CD4-positive, alpha-beta T cell (primary cell): Measurements from ENCODE around the gene MAU2. TPM values are rescaled to one million over a fixed set of nuclear protein-coding genes. Genes with fewer than 3 reads are reported as not detected.

Source experiments
- ATAC-seq: fragments of 200-7000 bp; cut with Tn5 transposase; one replicate; pipeline ENCODE4 v1.10.0; 2022; ENCODE audit warnings: mild to moderate bottlenecking; ENCODE audit not compliant: poor library complexity
- CTCF ChIA-PET: fragments of 350-600 bp; sonication (Branson Sonifier 250); formaldehyde crosslinking; loops from one replicate; lab custom pipeline; 2021; ENCODE audit warnings: antibody characterized with exemption, inconsistent platforms; lab: Charles Lee
- POLR2A ChIA-PET: fragments of 350-600 bp; sonication (Branson Sonifier 250); formaldehyde crosslinking; loops from one replicate; lab custom pipeline; 2021; ENCODE audit warnings: antibody characterized with exemption, inconsistent platforms; lab: Charles Lee
- DNase-seq, 14 experiments: peaks; one replicate each; pipeline ENCODE4 v3.0.0-alpha.2; 2013 to 2020; ENCODE audit warnings: mixed read lengths in 2 of 14
- H3K27ac ChIP-seq, 2 donors: one replicate each; pipeline versions ENCODE4 v1.5.1 to v1.7.0; 2013; ENCODE audit warnings: low read length in 2 of 2, low read depth in 1 of 2, mild to moderate bottlenecking in 1 of 2
- H3K27me3 ChIP-seq, 2 experiments: 1 replicate in 1 of 2; 2 replicates in 1 of 2; pipeline versions ENCODE4 v1.6.1 to v1.7.0; 2013; ENCODE audit warnings: low read length in 2 of 2, control low read depth in 1 of 2, mild to moderate bottlenecking in 1 of 2, moderate library complexity in 1 of 2; ENCODE audit not compliant: insufficient read depth in 2 of 2, control insufficient read depth in 1 of 2
- H3K36me3 ChIP-seq: one replicate; pipeline ENCODE4 v1.6.1; 2013; ENCODE audit warnings: low read length, control low read depth; ENCODE audit not compliant: insufficient read depth
- H3K4me1 ChIP-seq: one replicate; pipeline ENCODE4 v1.6.1; 2013; ENCODE audit warnings: low read length, control low read depth; ENCODE audit not compliant: insufficient read depth
- H3K4me3 ChIP-seq: one replicate; pipeline ENCODE4 v1.5.1; 2013; ENCODE audit warnings: mild to moderate bottlenecking, low read length, moderate library complexity
- H3K9me3 ChIP-seq, 2 experiments: 1 replicate in 1 of 2; 2 replicates in 1 of 2; pipeline versions ENCODE4 v1.6.1 to v1.7.0; 2013; ENCODE audit warnings: low read length in 2 of 2, mild to moderate bottlenecking in 2 of 2, control low read depth in 1 of 2, moderate library complexity in 1 of 2; ENCODE audit not compliant: control insufficient read depth in 1 of 2, insufficient read depth in 1 of 2
- H3K27ac Mint-ChIP-seq: one replicate; pipeline ENCODE4 v1.8.0; 2020; ENCODE audit warnings: mixed read lengths
- H3K27me3 Mint-ChIP-seq: one replicate; pipeline ENCODE4 v1.8.0; 2021; ENCODE audit warnings: mixed read lengths
- H3K36me3 Mint-ChIP-seq: one replicate; pipeline ENCODE4 v1.8.0; 2021; ENCODE audit warnings: low read depth, mixed read lengths
- H3K4me1 Mint-ChIP-seq: one replicate; pipeline ENCODE4 v1.8.0; 2021; ENCODE audit warnings: low read depth, mixed read lengths
- H3K4me3 Mint-ChIP-seq: one replicate; pipeline ENCODE4 v1.8.0; 2020; ENCODE audit warnings: mild to moderate bottlenecking, mixed read lengths
- H3K9me3 Mint-ChIP-seq: one replicate; pipeline ENCODE4 v1.8.0; 2020; ENCODE audit warnings: mixed read lengths
- intact Hi-C, 2 experiments: fragments of 100-400 bp; cut with DNase I in 1 of 2; cut with micrococcal nuclease in 1 of 2; formaldehyde crosslinking; loops; one replicate each; pipeline versions ENCODE4 v1.15.1 to v1.9.0; 2023 to 2025; cut with DNase I, micrococcal nuclease
- polyA plus RNA-seq, 2 donors: library from polyadenylated mRNA; unstranded; fragments of 120-200 nt; gene quantifications; one replicate each; pipeline ENCODE4 v1.2.1, GENCODE V29; 2013
- total RNA-seq, 174 experiments: library from RNA in 2 of 174; stranded (reverse) in 2 of 174; gene quantifications; one replicate each; pipeline ENCODE4 v1.2.3 and lab custom pipeline; 2021 to 2026
- TF ChIP-seq, protein P1 (sequence below): fragments of 200-600 bp; IDR thresholded peaks from one replicate; pipeline ENCODE4 v1.8.0; 2022; ENCODE audit warnings: antibody characterized with exemption, mild to moderate bottlenecking

Gene MAU2, protein sequence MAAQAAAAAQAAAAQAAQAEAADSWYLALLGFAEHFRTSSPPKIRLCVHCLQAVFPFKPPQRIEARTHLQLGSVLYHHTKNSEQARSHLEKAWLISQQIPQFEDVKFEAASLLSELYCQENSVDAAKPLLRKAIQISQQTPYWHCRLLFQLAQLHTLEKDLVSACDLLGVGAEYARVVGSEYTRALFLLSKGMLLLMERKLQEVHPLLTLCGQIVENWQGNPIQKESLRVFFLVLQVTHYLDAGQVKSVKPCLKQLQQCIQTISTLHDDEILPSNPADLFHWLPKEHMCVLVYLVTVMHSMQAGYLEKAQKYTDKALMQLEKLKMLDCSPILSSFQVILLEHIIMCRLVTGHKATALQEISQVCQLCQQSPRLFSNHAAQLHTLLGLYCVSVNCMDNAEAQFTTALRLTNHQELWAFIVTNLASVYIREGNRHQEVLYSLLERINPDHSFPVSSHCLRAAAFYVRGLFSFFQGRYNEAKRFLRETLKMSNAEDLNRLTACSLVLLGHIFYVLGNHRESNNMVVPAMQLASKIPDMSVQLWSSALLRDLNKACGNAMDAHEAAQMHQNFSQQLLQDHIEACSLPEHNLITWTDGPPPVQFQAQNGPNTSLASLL
- total RNA-seq (100 to 1,000 TPM; 132 to 133 TPM), total RNA-seq (lab: John Stamatoyannopoulos, UW) (58.2 to 189 (median 127) reads per million in 172 experiments)
- polyA plus RNA-seq (2013, experiment 1 of 2), result 40.0 TPM
- polyA plus RNA-seq (2013, experiment 2 of 2), result 58.6 TPM

DNA sequence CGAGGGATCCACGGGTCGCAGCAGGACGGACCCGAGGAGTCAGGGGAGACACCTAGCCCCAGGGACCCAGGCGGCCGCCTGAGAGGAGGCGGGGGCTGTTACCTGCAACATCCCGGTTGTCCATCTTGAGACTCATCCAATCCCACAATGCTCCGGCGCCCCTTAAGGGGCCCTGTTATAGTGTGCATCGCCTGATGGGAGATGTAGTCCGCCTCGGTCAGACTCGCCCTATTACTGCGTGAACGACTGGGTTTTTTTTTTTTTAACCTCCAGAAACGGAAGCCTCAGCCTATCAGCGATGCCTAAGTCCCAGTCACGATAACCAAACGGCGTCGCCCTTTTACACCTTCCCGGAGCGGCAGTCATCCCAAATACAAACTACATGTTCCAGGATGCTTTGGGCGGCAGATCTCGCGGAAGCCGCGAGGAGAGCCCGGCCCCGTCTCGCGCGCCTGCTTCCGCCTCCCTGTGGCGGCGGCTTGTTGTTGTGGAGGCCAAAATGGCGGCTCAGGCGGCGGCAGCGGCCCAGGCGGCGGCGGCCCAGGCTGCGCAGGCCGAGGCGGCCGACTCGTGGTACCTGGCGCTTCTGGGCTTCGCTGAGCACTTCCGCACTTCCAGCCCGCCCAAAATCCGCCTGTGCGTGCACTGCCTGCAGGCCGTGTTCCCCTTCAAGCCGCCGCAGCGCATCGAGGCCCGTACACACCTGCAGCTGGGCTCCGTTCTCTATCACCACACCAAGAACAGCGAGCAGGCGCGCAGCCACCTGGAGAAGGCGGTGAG is at the start of gene MAU2, which contains the start of gene SUGP1:
Gene MAU2 (plus strand): TSS at position 469 of the 780 bp plus-strand sequence. CDS start 31 bp downstream, at position 500.
Gene SUGP1 (minus strand): TSS at position 149 of the 780 bp plus-strand sequence. CDS start 13 bp downstream, at position 136.
- peak; percentile 88 for ATAC-seq
- Histone ChIP-seq H3K4me3 (peak within 1 kb of the TSS; percentile 71), H3K9me3 (no peaks in the 10 kb centered on the region), H3K4me1 (peaks cover 57% of the 10 kb centered on the region), H3K27me3 (no peaks in the 10 kb centered on the region), H3K27ac (peak within 1 kb of the TSS; percentile 92 to 95), H3K36me3 (peaks cover 25% of the 10 kb centered on the region)
- Mint-ChIP-seq H3K4me1 (peaks cover 43% of the 10 kb centered on the region), H3K9me3 (no peaks in the 10 kb centered on the region), H3K27me3 (no peaks in the 10 kb centered on the region), H3K36me3 (peaks cover 48% of the 10 kb centered on the region), H3K4me3 (peak within 1 kb of the TSS; percentile 100), H3K27ac (peak within 1 kb of the TSS; percentile 99)
- ChIA-PET POLR2A (interaction anchor here (1.4 to 1.7 kb wide), 3 partner anchors 12 to 65 kb away, joined by 4 to 9 read pairs (median 7); no protein-coding TSS in a partner anchor), CTCF (no interaction called here)
- DNase-seq, result peak; percentile 81 to 96 (median 88)
- intact Hi-C loops, result loop anchor here (1.0 to 10.0 kb wide), 8 partner anchors 87 to 454 kb away; partner anchors contain the start of genes BORCS8 (in 2 of the 2), RFXANK (in 2 of the 2), ARMC6 (in 1 of the 2) and ATP13A1 (in 1 of the 2)
- TF ChIP-seq, protein P1, sequence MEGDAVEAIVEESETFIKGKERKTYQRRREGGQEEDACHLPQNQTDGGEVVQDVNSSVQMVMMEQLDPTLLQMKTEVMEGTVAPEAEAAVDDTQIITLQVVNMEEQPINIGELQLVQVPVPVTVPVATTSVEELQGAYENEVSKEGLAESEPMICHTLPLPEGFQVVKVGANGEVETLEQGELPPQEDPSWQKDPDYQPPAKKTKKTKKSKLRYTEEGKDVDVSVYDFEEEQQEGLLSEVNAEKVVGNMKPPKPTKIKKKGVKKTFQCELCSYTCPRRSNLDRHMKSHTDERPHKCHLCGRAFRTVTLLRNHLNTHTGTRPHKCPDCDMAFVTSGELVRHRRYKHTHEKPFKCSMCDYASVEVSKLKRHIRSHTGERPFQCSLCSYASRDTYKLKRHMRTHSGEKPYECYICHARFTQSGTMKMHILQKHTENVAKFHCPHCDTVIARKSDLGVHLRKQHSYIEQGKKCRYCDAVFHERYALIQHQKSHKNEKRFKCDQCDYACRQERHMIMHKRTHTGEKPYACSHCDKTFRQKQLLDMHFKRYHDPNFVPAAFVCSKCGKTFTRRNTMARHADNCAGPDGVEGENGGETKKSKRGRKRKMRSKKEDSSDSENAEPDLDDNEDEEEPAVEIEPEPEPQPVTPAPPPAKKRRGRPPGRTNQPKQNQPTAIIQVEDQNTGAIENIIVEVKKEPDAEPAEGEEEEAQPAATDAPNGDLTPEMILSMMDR, result peak; percentile 16

DNA sequence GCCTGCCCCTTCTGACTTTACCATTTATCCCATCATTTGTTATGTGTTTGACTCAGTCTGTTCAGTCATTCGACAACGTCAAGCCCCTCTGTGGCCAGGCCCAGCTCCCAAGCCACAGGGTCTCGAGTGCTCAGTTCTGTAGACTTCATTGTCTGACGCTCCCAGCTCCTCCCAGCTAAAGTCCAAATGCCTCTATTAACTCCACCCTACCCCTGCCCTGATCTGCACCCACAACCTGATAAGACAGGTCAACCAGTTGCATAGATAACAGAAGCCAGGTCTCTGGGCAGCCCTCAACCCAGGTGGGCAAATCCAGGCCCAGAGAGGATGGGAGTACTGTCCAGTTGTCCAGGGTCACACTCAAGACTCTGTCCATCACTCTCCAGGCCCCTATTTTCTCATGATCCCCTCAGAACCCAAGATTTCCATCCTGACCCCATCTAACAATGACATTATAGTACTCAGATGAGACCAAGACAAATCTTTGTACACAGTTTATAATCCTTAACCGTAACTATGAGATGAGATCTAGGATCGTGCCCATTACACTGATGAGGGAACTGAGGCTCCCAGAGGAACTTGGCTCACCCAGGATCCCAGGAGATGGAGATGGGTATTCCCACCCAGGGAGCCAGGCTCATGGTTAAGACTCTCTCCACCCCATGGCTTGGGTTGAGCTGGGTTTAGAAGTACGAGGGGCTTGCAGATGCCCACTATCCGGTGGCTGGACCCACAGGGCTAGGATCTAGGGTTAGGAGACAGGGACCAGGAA is 48.6 kb upstream of the MAU2 start:
- Histone ChIP-seq H3K36me3 (peaks cover 13% of the 10 kb centered on the region), H3K4me3 (no peak overlapping the region), H3K27me3 (peaks cover 6 to 10% of the 10 kb centered on the region in 2 experiments), H3K27ac (no peak overlapping the region), H3K9me3 (no peaks in the 10 kb centered on the region), H3K4me1 (peaks cover 6% of the 10 kb centered on the region)
- no peak overlapping the region for H3K27ac Mint-ChIP-seq
- ChIA-PET POLR2A (no interaction called here), CTCF (no interaction called here)
- ATAC-seq (no peak), DNase-seq (no peak)
- H3K4me1 Mint-ChIP-seq, result peaks cover 7% of the 10 kb centered on the region
- peaks cover 11% of the 10 kb centered on the region for H3K36me3 Mint-ChIP-seq
- H3K27me3 Mint-ChIP-seq, result peaks cover 19% of the 10 kb centered on the region
- H3K9me3 Mint-ChIP-seq, result no peaks in the 10 kb centered on the region
- intact Hi-C loops, result no loop called here
- TF ChIP-seq, protein P1, result no peak
- H3K4me3 Mint-ChIP-seq, result no peak overlapping the region
